Stimulated activated CD4-positive, alpha-beta T cell treated with anti-CD3 and anti-CD28 coated beads, Interleukin-15, amount 100 ng/mL, for 24 hours (primary cell): ENCODE results near the gene PIK3R2.

Source experiments
- DNase-seq: peaks from one replicate; pipeline ENCODE4 v3.0.0-alpha.2; 2020

Gene PIK3R2

GRCh38 chr19:18174983-18175382 lies 22.0 kb downstream of the PIK3R2 start:
- DNase-seq = no peak

GRCh38 chr19:18176367-18177310 lies 23.7 kb downstream of the PIK3R2 start:
- DNase-seq = no peak

GRCh38 chr19:18179957-18180356 lies 27.0 kb downstream of the PIK3R2 start:
- DNase-seq = no peak

GRCh38 chr19:18183529-18183928 lies 30.6 kb downstream of the PIK3R2 start:
- no peak for DNase-seq

- DNase-seq = no peak
Observed at GRCh38 chr19:18185538-18185937, 32.6 kb downstream of the PIK3R2 start.

GRCh38 chr19:18190278-18190677 lies 37.3 kb downstream of the PIK3R2 start:
- no peak for DNase-seq

GRCh38 chr19:18191640-18192062 lies 38.7 kb downstream of the PIK3R2 start:
- DNase-seq = no peak

GRCh38 chr19:18192673-18193387 lies 39.9 kb downstream of the PIK3R2 start, which contains the start of gene MPV17L2:
Gene MPV17L2 (plus strand): TSS chr19:18193218. CDS start chr19:18193282, 64 bp downstream.
- peak; percentile 99 for DNase-seq

GRCh38 chr19:18193388-18194180 lies 40.6 kb downstream of the PIK3R2 start:
- DNase-seq = no peak

- DNase-seq = no peak
Observed at GRCh38 chr19:18194181-18194530, 41.2 kb downstream of the PIK3R2 start.

GRCh38 chr19:18194554-18195238 lies 41.7 kb downstream of the PIK3R2 start:
- DNase-seq = peak; percentile 46

- no peak for DNase-seq
Observed at GRCh38 chr19:18196511-18196845, 43.5 kb downstream of the PIK3R2 start.

GRCh38 chr19:18197306-18197705 lies 44.3 kb downstream of the PIK3R2 start:
- DNase-seq = no peak

- DNase-seq = no peak
Observed at GRCh38 chr19:18197941-18198340, 45.0 kb downstream of the PIK3R2 start.

GRCh38 chr19:18198374-18198773 lies 45.4 kb downstream of the PIK3R2 start:
- DNase-seq = no peak

GRCh38 chr19:18202397-18202777 lies 49.4 kb downstream of the PIK3R2 start:
- no peak for DNase-seq

- DNase-seq = peak; percentile 54
Observed at GRCh38 chr19:18202778-18203407, 49.9 kb downstream of the PIK3R2 start.

- peak; percentile 63 for DNase-seq
Observed at GRCh38 chr19:18203408-18203862, 50.5 kb downstream of the PIK3R2 start.

- peak; percentile 100 for DNase-seq
Observed at GRCh38 chr19:18203863-18204393, 51.0 kb downstream of the PIK3R2 start, which contains the start of gene RAB3A. Gene RAB3A (minus strand): TSS chr19:18204042. CDS start chr19:18202740, 1,302 bp downstream.

- no peak for DNase-seq
Observed at GRCh38 chr19:18204394-18205199, 51.6 kb downstream of the PIK3R2 start.
